Measurements from ENCODE around the gene CLEC3A.
"Not testable (repeated sequence)": the region's sequence is repeated elsewhere in the genome, so short reads cannot be mapped to it uniquely, and the experiment has no call there.

Gene CLEC3A

DNA sequence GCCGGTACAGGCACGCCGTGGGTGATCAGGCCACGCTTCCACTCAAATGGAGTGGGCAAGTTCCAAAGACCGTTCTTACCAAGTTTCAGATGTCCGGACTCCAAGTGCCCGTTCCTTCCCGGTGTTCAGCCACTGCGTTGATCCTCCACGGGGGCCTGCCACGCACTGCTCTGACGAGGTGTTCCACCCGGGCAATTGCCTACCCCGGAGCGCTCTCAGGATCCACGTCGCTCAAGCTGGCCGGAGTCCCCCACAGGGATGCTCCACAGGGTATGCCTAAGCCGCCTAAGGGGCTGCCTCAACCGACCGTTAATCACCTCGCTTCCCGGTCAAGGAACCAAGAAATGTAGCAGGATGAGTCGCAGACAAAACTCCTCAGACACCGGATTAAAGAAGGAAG lies 37.5 kb downstream of the CLEC3A start:
- H3K9me3 Mint-ChIP-seq; H3K4me3 Mint-ChIP-seq; H3K4me1 Mint-ChIP-seq (ENCODE audit: low read depth); H3K27me3 Mint-ChIP-seq; H3K36me3 Mint-ChIP-seq (ENCODE audit: low read depth); H3K27ac Mint-ChIP-seq: not testable (repeated sequence)

- Mint-ChIP-seq H3K27ac (no peak overlapping the region), H3K27me3 (no peaks in the 10 kb centered on the region), H3K4me3 (no peak overlapping the region), H3K9me3 (no peaks in the 10 kb centered on the region), H3K36me3 (ENCODE audit: low read depth) (no peaks in the 10 kb centered on the region), H3K4me1 (ENCODE audit: low read depth) (no peaks in the 10 kb centered on the region)
Measured at GRCh38 chr16:78060295-78060694, 37.9 kb downstream of the CLEC3A start.

DNA sequence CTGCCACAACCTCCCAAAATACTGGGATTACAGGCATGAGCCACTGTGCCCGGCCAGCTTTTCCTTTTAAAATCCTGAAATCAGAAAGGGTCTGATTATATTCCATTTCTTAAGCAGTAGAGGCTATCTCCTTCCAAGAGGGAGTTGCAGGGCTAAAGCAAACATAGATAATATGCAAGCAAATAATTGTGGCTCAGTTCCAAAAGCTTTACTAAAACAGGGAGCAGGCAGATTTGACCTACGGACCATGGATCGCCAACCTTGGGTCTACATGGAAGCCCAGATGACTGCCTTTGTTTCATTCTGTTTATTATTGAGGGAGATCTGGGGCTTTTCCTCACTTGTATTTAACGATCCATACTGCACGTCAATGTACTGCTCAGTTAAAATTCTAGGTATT lies 38.5 kb downstream of the CLEC3A start:
- Mint-ChIP-seq H3K4me3 (no peak overlapping the region), H3K9me3 (no peaks in the 10 kb centered on the region), H3K27ac (no peak overlapping the region), H3K36me3 (ENCODE audit: low read depth) (no peaks in the 10 kb centered on the region), H3K4me1 (ENCODE audit: low read depth) (no peaks in the 10 kb centered on the region), H3K27me3 (peaks cover under 1% of the 10 kb centered on the region)

DNA sequence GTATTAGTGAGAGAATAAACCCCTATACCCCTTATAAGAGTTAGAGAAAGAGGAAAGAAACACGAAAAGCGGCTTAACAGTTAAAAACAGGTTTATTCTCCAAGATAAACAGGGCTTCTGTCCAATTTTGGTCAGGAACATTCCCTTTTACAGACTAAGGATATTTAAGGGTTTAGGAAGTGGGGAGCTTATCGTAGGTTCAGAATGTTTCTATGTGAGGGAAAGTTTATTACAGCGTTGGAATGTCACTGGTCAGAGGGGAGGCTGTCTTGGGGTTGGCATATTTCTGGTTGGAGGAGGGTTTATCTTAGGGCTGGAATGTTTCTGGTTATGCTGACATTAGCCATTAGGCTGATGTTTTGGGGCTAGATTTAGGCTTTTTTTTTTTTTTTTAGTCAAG lies 43.0 kb downstream of the CLEC3A start:
- no peak overlapping the region for H3K27ac Mint-ChIP-seq
- H3K27me3 Mint-ChIP-seq, result peaks cover 18% of the 10 kb centered on the region

GRCh38 chr16:78069913-78070312 lies 47.6 kb downstream of the CLEC3A start:
- Mint-ChIP-seq H3K27me3 (peaks cover 29% of the 10 kb centered on the region), H3K9me3 (no peaks in the 10 kb centered on the region), H3K4me3 (no peak overlapping the region), H3K36me3 (ENCODE audit: low read depth) (no peaks in the 10 kb centered on the region), H3K4me1 (ENCODE audit: low read depth) (no peaks in the 10 kb centered on the region), H3K27ac (no peak overlapping the region)

More for the DNA sequence above, 43.0 kb downstream of the CLEC3A start:
- Mint-ChIP-seq H3K36me3 (ENCODE audit: low read depth) (no peaks in the 10 kb centered on the region), H3K4me1 (ENCODE audit: low read depth) (no peaks in the 10 kb centered on the region), H3K4me3 (no peak overlapping the region), H3K9me3 (no peaks in the 10 kb centered on the region)

GRCh38 chr16:78072275-78072674 lies 49.9 kb downstream of the CLEC3A start:
- no peak overlapping the region for H3K4me3 Mint-ChIP-seq
- H3K36me3 Mint-ChIP-seq (ENCODE audit: low read depth), result no peaks in the 10 kb centered on the region
- no peaks in the 10 kb centered on the region for H3K9me3 Mint-ChIP-seq
- no peaks in the 10 kb centered on the region for H3K4me1 Mint-ChIP-seq (ENCODE audit: low read depth)
- H3K27ac Mint-ChIP-seq, result no peak overlapping the region
- H3K27me3 Mint-ChIP-seq, result peaks cover 20% of the 10 kb centered on the region

GRCh38 chr16:78075800-78076199 lies 53.5 kb downstream of the CLEC3A start:
- Mint-ChIP-seq H3K36me3 (ENCODE audit: low read depth) (no peaks in the 10 kb centered on the region), H3K27ac (no peak overlapping the region), H3K4me1 (ENCODE audit: low read depth) (no peaks in the 10 kb centered on the region), H3K4me3 (no peak overlapping the region), H3K27me3 (peaks cover 11% of the 10 kb centered on the region), H3K9me3 (no peaks in the 10 kb centered on the region)

DNA sequence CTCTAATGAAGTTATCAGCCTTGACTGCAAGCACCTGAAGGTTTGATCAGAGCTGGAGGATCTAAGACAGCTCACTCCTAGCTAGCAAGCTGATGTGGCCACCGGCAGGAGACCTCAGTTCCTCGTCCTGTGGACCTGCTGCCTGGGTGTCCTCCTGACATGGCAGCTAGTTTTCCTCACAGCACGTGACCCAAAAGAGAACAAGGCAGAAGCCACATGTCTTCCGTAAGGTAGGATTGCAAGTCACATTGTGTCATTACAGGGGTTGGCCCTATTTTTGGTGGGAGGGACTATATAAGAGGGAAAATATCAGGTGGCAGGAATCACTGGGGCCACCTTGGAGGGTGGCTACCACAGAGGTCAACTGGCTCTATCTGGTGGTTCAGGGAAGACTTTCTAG lies 59.0 kb downstream of the CLEC3A start:
- H3K36me3 Mint-ChIP-seq (ENCODE audit: low read depth), result no peaks in the 10 kb centered on the region
- no peaks in the 10 kb centered on the region for H3K4me1 Mint-ChIP-seq (ENCODE audit: low read depth)
- no peak overlapping the region for H3K27ac Mint-ChIP-seq
- no peak overlapping the region for H3K4me3 Mint-ChIP-seq
- no peaks in the 10 kb centered on the region for H3K9me3 Mint-ChIP-seq
- H3K27me3 Mint-ChIP-seq, result peaks cover 10% of the 10 kb centered on the region

Measured in stimulated activated naive CD8-positive, alpha-beta T cell treated with anti-CD3 and anti-CD28 coated beads, Interleukin-15, Interleukin-2, amounts not matched to agents 100 ng/mL and 50 ng/mL, for 24 hours (primary cell).